Endothelial cell of umbilical vein (primary cell): ENCODE measurements around the gene MEF2A. TPM values are rescaled to one million over a fixed set of nuclear protein-coding genes. Genes with fewer than 3 reads are reported as not detected.

Experiments
- BruUV-seq: library from RNA; stranded (reverse); fragments of 400-500 nt; replicated peaks from 2 replicates; lab custom pipeline; 2021; lab: Mats Ljungman, UMichigan
- CTCF ChIA-PET: fragments of 300-600, 350-600 bp; sonication (Branson Sonifier 250); formaldehyde crosslinking; loops from one replicate; lab custom pipeline; 2021; ENCODE audit warnings: antibody characterized with exemption, inconsistent platforms; lab: Charles Lee
- POLR2A ChIA-PET: fragments of 300-600, 350-600 bp; sonication (Branson Sonifier 250); formaldehyde crosslinking; loops from one replicate; lab custom pipeline; 2021; ENCODE audit warnings: antibody characterized with exemption, inconsistent platforms; lab: Charles Lee
- DNase-seq: peaks from one replicate; pipeline ENCODE4 v3.0.0-alpha.2; 2011; ENCODE audit warnings: low read depth, low spot score
- FAIRE-seq: peaks from 2 replicates; lab custom pipeline; 2011; peaks lifted over from hg19 to GRCh38; lab: Jason Lieb, UNC
- H2AFZ ChIP-seq: 2 replicates; pipeline ENCODE4 v1.6.0; 2012; ENCODE audit warnings: low read depth, low read length, control low read depth, inconsistent platforms
- H3K27ac ChIP-seq: 2 replicates; pipeline ENCODE4 v1.5.1; 2011; ENCODE audit warnings: low read depth, mild to moderate bottlenecking, control low read depth, low read length, moderate library complexity; ENCODE audit not compliant: insufficient read depth
- H3K27me3 ChIP-seq, 2 experiments: 2 replicates each; pipeline versions ENCODE4 v1.6.0 to v1.6.1; 2011; ENCODE audit warnings: low read length in 2 of 2, mixed read lengths in 1 of 2; ENCODE audit not compliant: control insufficient read depth in 2 of 2, insufficient read depth in 2 of 2
- H3K36me3 ChIP-seq, 2 experiments: 2 replicates in 1 of 2; 3 replicates in 1 of 2; pipeline ENCODE4 v1.5.1; 2011; ENCODE audit warnings: low read length in 2 of 2, mild to moderate bottlenecking in 1 of 2, moderate library complexity in 1 of 2; ENCODE audit not compliant: control insufficient read depth in 2 of 2, insufficient read depth in 2 of 2; ENCODE audit errors: extremely low read depth in 1 of 2
- H3K4me1 ChIP-seq: 3 replicates; pipeline ENCODE4 v1.5.1; 2011; ENCODE audit warnings: mild to moderate bottlenecking, low read length; ENCODE audit not compliant: control insufficient read depth, insufficient read depth; ENCODE audit errors: extremely low read depth
- H3K4me2 ChIP-seq: 2 replicates; pipeline ENCODE4 v1.6.1; 2011; ENCODE audit warnings: low read length, control low read depth, mixed read lengths; ENCODE audit not compliant: insufficient read depth
- H3K4me3 ChIP-seq, 3 experiments: fragments of 200-600 bp in 1 of 3; sonication (generic), shearing (Covaris generic) in 1 of 3; replicated peaks in 1 of 3; 2 replicates each; pipeline ENCODE4 v1.5.1; 2011 to 2016; ENCODE audit warnings: control low read depth in 3 of 3, low read length in 3 of 3, mild to moderate bottlenecking in 2 of 3, inconsistent platforms in 1 of 3, low read depth in 1 of 3, moderate library complexity in 1 of 3; ENCODE audit not compliant: insufficient read depth in 1 of 3
- H3K79me2 ChIP-seq: 2 replicates; pipeline ENCODE4 v1.6.0; 2012; ENCODE audit warnings: low read length, inconsistent platforms; ENCODE audit not compliant: control insufficient read depth, insufficient read depth
- H3K9ac ChIP-seq: replicated peaks from 2 replicates; pipeline ENCODE3; 2011; ENCODE audit warnings: low read length, control low read depth; ENCODE audit not compliant: insufficient read depth; ENCODE audit errors: extremely low read depth
- H3K9me1 ChIP-seq: replicated peaks from 3 replicates; pipeline ENCODE4 v1.6.0; 2011; ENCODE audit warnings: mild to moderate bottlenecking, low read length; ENCODE audit not compliant: control insufficient read depth, insufficient read depth; ENCODE audit errors: extremely low read depth
- H3K9me3 ChIP-seq: replicated peaks from 2 replicates; pipeline ENCODE4 v1.5.1; 2012; ENCODE audit warnings: low read length, inconsistent platforms; ENCODE audit not compliant: control insufficient read depth, insufficient read depth
- H4K20me1 ChIP-seq: replicated peaks from 2 replicates; pipeline ENCODE3; 2011; ENCODE audit warnings: mild to moderate bottlenecking, low read length; ENCODE audit not compliant: control insufficient read depth, insufficient read depth; ENCODE audit errors: extremely low read depth
- EZH2 ChIP-seq: IDR thresholded peaks from 2 replicates; pipeline ENCODE4 v1.6.1; 2012; ENCODE audit warnings: borderline replicate concordance, low read depth, mild to moderate bottlenecking, moderate library complexity, low read length, inconsistent platforms; ENCODE audit not compliant: severe bottlenecking
- FOS ChIP-seq: IDR thresholded peaks from 2 replicates; pipeline ENCODE4 v1.6.1; 2011; ENCODE audit warnings: mild to moderate bottlenecking, low read length, moderate library complexity, borderline replicate concordance; ENCODE audit not compliant: insufficient read depth
- GATA2 ChIP-seq: IDR thresholded peaks from 2 replicates; pipeline ENCODE4 v1.7.0; 2011; ENCODE audit warnings: low read depth, mild to moderate bottlenecking, moderate library complexity, mixed read lengths, low read length; ENCODE audit not compliant: insufficient read length, insufficient read depth
- JUN ChIP-seq: IDR thresholded peaks from 2 replicates; pipeline ENCODE4 v1.6.1; 2011; ENCODE audit warnings: borderline replicate concordance, low read depth; ENCODE audit not compliant: insufficient read length, insufficient read depth
- MYC ChIP-seq: IDR thresholded peaks from one replicate; pipeline ENCODE4 v1.6.1; 2011; ENCODE audit warnings: mild to moderate bottlenecking, low read depth, low read length
- POLR2A ChIP-seq: IDR thresholded peaks from 2 replicates; pipeline ENCODE4 v1.6.1; 2012; ENCODE audit warnings: low read depth, mild to moderate bottlenecking, control low read depth, low read length
- POLR2AphosphoS5 ChIP-seq: IDR thresholded peaks from 2 replicates; pipeline ENCODE4 v1.6.1; 2012; ENCODE audit warnings: low read depth, mild to moderate bottlenecking, control low read depth, low read length, moderate library complexity; ENCODE audit not compliant: insufficient read depth
- dilution Hi-C: fragments of 300-500 bp; cut with MboI; formaldehyde crosslinking; loops from one replicate; pipeline ENCODE4 v1.15.0; 2019; ENCODE audit warnings: low sequenced_read_pairs; ENCODE audit not compliant: extremely low pct_ligation_motif_present
- intact Hi-C: fragments of 100-400 bp; cut with micrococcal nuclease; formaldehyde crosslinking; loops from one replicate; pipeline ENCODE4 v1.10.0; 2022
- polyA plus RNA-seq, 4 experiments: library from polyadenylated mRNA; depleted of rRNA in 3 of 4; stranded (reverse) in 3 of 4; unstranded in 1 of 4; fragments of >200 nt; gene quantifications; 2 replicates each; pipeline versions ENCODE4 v1.2.1 to v1.2.3, GENCODE V29; 2011 to 2012; ENCODE audit warnings: missing spikeins in 1 of 4
- total RNA-seq: library from RNA; stranded (reverse); gene quantifications from 2 replicates; pipeline ENCODE4 v1.2.3, GENCODE V29; 2021
- TF ChIP-seq, protein P1 (sequence below), 2 donors: IDR thresholded peaks; 1 replicate in 1 of 2; 2 replicates in 1 of 2; pipeline ENCODE4 v1.5.1; 2011; ENCODE audit warnings: low read length in 2 of 2, mild to moderate bottlenecking in 2 of 2, moderate library complexity in 2 of 2, control low read depth in 1 of 2, inconsistent platforms in 1 of 2, low read depth in 1 of 2; ENCODE audit not compliant: insufficient read depth in 1 of 2; ENCODE audit errors: extremely low read depth in 1 of 2
- TF ChIP-seq, protein P2 (sequence below): IDR thresholded peaks from 2 replicates; pipeline ENCODE4 v1.6.1; 2011; ENCODE audit not compliant: insufficient read depth, insufficient read length

The MEF2A gene
- total and polyA plus RNA-seq, 2 donors (not counting 3 experiments of a cell fraction or from before 2014, with no cell fraction given): 38.0 to 45.3 TPM

- dilution Hi-C loops (no loop called here), intact Hi-C loops (no loop called here)
- Histone ChIP-seq H3K4me1 (peaks cover 18% of the 10 kb centered on the region), H3K9me3 (no peaks in the 10 kb centered on the region), H3K9me1 (peaks cover 2% of the 10 kb centered on the region), H3K4me3 (no peak overlapping the region), H3K79me2 (peaks cover 63% of the 10 kb centered on the region), H2AFZ (no peak overlapping the region), H3K36me3 (no peaks in the 10 kb centered on the region), H3K4me2 (no peak overlapping the region), H4K20me1 (peaks cover 7% of the 10 kb centered on the region), H3K9ac (no peak overlapping the region), H3K27ac (no peak overlapping the region), H3K27me3 (no peaks in the 10 kb centered on the region)
- POLR2A ChIA-PET: no interaction called here
- TF ChIP-seq GATA2 (no peak), POLR2AphosphoS5 (no peak), POLR2A (no peak), JUN (no peak), EZH2 (no peak), MYC (no peak), FOS (no peak)
- TF ChIP-seq, protein P1, sequence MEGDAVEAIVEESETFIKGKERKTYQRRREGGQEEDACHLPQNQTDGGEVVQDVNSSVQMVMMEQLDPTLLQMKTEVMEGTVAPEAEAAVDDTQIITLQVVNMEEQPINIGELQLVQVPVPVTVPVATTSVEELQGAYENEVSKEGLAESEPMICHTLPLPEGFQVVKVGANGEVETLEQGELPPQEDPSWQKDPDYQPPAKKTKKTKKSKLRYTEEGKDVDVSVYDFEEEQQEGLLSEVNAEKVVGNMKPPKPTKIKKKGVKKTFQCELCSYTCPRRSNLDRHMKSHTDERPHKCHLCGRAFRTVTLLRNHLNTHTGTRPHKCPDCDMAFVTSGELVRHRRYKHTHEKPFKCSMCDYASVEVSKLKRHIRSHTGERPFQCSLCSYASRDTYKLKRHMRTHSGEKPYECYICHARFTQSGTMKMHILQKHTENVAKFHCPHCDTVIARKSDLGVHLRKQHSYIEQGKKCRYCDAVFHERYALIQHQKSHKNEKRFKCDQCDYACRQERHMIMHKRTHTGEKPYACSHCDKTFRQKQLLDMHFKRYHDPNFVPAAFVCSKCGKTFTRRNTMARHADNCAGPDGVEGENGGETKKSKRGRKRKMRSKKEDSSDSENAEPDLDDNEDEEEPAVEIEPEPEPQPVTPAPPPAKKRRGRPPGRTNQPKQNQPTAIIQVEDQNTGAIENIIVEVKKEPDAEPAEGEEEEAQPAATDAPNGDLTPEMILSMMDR (IDR thresholded peaks at IDR 0.05; ENCODE audit: extremely low read depth in 1 of 2, insufficient read depth in 1 of 2, low read depth in 1 of 2, low read length in 2 of 2): no peak
- TF ChIP-seq, protein P2, sequence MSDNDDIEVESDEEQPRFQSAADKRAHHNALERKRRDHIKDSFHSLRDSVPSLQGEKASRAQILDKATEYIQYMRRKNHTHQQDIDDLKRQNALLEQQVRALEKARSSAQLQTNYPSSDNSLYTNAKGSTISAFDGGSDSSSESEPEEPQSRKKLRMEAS: no peak
- CTCF ChIA-PET: interaction anchor here (1.0 kb wide), 1 partner anchor 76 kb away, joined by 3 read pairs; no protein-coding TSS in a partner anchor
- DNase-seq (no peak), FAIRE-seq (no peak)
- no TSS peak for BruUV-seq
These were observed 62.7 kb downstream of the MEF2A start for GRCh38 chr15:99628374-99629001.
